ENCODE measurements around the gene IFRD1.
"Not testable (repeated sequence)": the region's sequence is repeated elsewhere in the genome, so short reads cannot be mapped to it uniquely, and the experiment has no call there.

Gene IFRD1

DNA sequence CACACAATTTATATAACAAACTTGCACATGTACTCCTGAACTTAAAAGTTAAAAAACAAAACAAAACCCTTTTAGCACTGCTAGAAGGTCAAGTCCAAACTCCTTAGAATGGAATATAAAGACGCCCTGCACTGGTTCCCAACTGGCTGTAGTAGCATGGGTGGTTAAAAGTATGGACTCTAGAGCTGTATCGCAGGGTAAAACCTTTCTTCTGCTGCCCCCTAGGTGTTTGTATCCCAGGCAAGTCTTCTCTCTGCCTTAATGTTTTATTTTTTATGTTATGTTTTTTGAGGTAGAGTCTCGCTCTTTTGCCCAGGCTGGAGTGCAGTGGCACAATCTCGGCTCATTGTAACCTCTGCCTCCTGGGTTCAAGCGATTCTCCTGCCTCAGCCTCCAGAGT, 65.7 kb downstream of the IFRD1 start:
- no peak overlapping the region for H3K4me3 ChIP-seq (ENCODE audit: insufficient read depth, low read length, poor library complexity, severe bottlenecking)
- no peaks in the 10 kb centered on the region for H4K20me1 ChIP-seq (ENCODE audit: low read depth, low read length)
- no peaks in the 10 kb centered on the region for H3K9me2 ChIP-seq (replicated peaks; ENCODE audit: insufficient read depth, low read length)
- no peak overlapping the region for H3K27ac ChIP-seq (ENCODE audit: low read depth, low read length)
- no peaks in the 10 kb centered on the region for H3K9me3 ChIP-seq (ENCODE audit: insufficient read depth, low read length)
- H3K79me2 ChIP-seq (ENCODE audit: insufficient read depth, low read length): no peaks in the 10 kb centered on the region
- H3K27me3 ChIP-seq (ENCODE audit: low read length): no peaks in the 10 kb centered on the region
- no peak overlapping the region for H3K9ac ChIP-seq (ENCODE audit: low read length)
- no peak overlapping the region for H3K4me2 ChIP-seq (ENCODE audit: low read depth, low read length, poor library complexity, severe bottlenecking)
- no peak overlapping the region for H2AFZ ChIP-seq (ENCODE audit: low read depth, low read length, severe bottlenecking)
- H3K36me3 ChIP-seq (ENCODE audit: low read length): no peaks in the 10 kb centered on the region
- no peaks in the 10 kb centered on the region for H3F3A ChIP-seq (ENCODE audit: insufficient read depth)
- TF ChIP-seq EZH2phosphoT487 (conservative IDR thresholded peaks at IDR 0.05; ENCODE audit: low read length): no peak

DNA sequence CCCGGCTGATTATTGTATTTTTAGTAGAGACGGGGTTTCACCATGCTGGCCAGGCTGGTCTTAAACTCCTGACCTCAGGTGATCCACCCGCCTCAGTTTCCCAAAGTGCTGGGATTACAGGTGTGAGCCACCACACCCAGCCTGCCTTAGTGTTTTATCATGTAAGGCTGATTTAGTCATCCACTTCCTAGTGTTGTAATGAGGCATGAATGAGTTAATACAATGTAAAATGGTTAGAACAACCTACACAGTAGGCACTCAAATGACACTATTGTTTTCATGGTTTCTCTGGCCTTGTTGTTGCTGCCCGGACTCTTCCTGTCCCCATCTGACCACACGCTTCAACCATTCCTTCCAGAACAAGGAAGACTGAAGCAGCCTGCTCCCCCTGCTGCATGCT, 66.2 kb downstream of the IFRD1 start:
- not testable (repeated sequence) for H3K9me2 ChIP-seq (replicated peaks; ENCODE audit: insufficient read depth, low read length); H3K27me3 ChIP-seq (ENCODE audit: low read length); H3K27ac ChIP-seq (ENCODE audit: low read depth, low read length); H3K36me3 ChIP-seq (ENCODE audit: low read length); H3K9me3 ChIP-seq (ENCODE audit: insufficient read depth, low read length); H3K4me2 ChIP-seq (ENCODE audit: low read depth, low read length, poor library complexity, severe bottlenecking); H3F3A ChIP-seq (ENCODE audit: insufficient read depth); H3K79me2 ChIP-seq (ENCODE audit: insufficient read depth, low read length); H2AFZ ChIP-seq (ENCODE audit: low read depth, low read length, severe bottlenecking); H4K20me1 ChIP-seq (ENCODE audit: low read depth, low read length); H3K4me3 ChIP-seq (ENCODE audit: insufficient read depth, low read length, poor library complexity, severe bottlenecking); H3K9ac ChIP-seq (ENCODE audit: low read length)

DNA sequence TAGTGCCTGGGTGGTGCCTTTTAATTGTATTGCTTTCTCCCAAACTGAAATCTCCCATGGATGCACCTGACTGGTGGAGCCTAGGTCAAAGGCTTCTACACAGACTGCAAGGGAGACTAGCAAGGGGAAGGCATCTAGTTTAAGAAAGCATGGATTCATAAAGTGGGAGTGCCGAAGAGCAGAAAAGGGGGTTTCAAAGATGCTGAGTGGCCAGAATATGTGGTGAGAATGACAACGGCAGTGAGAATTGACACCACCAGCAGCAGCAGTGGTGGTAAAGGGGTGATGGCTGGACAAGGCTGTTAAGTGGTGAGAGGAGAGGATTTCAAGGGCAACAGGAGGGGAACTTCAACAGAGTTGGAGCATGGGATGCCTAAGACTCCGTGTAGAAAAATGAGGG, 67.2 kb downstream of the IFRD1 start:
- Histone ChIP-seq H3K79me2 (ENCODE audit: insufficient read depth, low read length) (no peaks in the 10 kb centered on the region), H3K27ac (ENCODE audit: low read depth, low read length) (no peak overlapping the region), H3K9ac (ENCODE audit: low read length) (no peak overlapping the region), H3K36me3 (ENCODE audit: low read length) (no peaks in the 10 kb centered on the region), H3K27me3 (ENCODE audit: low read length) (no peaks in the 10 kb centered on the region), H3K4me2 (ENCODE audit: low read depth, low read length, poor library complexity, severe bottlenecking) (no peak overlapping the region), H3F3A (ENCODE audit: insufficient read depth) (no peaks in the 10 kb centered on the region), H3K4me3 (ENCODE audit: insufficient read depth, low read length, poor library complexity, severe bottlenecking) (no peak overlapping the region), H2AFZ (ENCODE audit: low read depth, low read length, severe bottlenecking) (no peak overlapping the region), H3K9me3 (ENCODE audit: insufficient read depth, low read length) (no peaks in the 10 kb centered on the region), H4K20me1 (ENCODE audit: low read depth, low read length) (no peaks in the 10 kb centered on the region), H3K9me2 (replicated peaks; ENCODE audit: insufficient read depth, low read length) (no peaks in the 10 kb centered on the region)
- TF ChIP-seq, protein P1, sequence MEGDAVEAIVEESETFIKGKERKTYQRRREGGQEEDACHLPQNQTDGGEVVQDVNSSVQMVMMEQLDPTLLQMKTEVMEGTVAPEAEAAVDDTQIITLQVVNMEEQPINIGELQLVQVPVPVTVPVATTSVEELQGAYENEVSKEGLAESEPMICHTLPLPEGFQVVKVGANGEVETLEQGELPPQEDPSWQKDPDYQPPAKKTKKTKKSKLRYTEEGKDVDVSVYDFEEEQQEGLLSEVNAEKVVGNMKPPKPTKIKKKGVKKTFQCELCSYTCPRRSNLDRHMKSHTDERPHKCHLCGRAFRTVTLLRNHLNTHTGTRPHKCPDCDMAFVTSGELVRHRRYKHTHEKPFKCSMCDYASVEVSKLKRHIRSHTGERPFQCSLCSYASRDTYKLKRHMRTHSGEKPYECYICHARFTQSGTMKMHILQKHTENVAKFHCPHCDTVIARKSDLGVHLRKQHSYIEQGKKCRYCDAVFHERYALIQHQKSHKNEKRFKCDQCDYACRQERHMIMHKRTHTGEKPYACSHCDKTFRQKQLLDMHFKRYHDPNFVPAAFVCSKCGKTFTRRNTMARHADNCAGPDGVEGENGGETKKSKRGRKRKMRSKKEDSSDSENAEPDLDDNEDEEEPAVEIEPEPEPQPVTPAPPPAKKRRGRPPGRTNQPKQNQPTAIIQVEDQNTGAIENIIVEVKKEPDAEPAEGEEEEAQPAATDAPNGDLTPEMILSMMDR (IDR thresholded peaks at IDR 0.05; ENCODE audit: insufficient read depth, low read length, poor library complexity, severe bottlenecking): no peak

DNA sequence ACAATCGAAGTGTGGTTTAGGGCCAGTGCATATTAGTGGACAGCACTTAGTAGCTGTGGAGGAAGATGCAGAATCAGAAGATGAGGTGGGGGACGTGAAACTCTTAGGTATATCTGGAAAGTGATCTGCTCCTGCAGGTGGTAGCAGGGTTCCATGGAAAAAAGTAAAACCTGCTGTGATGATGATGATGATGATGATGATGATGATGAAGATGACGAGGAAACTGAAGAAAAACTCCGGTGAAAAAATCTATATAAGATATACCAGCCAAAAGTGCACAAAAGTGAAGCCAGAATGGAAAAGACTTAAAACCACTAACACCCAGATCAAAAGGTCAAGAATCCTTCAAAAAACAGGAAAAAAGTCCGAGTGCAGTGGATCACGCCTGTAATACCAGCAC, 70.5 kb downstream of the IFRD1 start:
- no peaks in the 10 kb centered on the region for H3K27me3 ChIP-seq (ENCODE audit: low read length)
- H3K4me2 ChIP-seq (ENCODE audit: low read depth, low read length, poor library complexity, severe bottlenecking): no peak overlapping the region
- H3K27ac ChIP-seq (ENCODE audit: low read depth, low read length): no peak overlapping the region
- no peaks in the 10 kb centered on the region for H3F3A ChIP-seq (ENCODE audit: insufficient read depth)
- H3K9ac ChIP-seq (ENCODE audit: low read length): no peak overlapping the region
- TF ChIP-seq, protein P1 (IDR thresholded peaks at IDR 0.05; ENCODE audit: insufficient read depth, low read length, poor library complexity, severe bottlenecking): no peak
- no peaks in the 10 kb centered on the region for H3K79me2 ChIP-seq (ENCODE audit: insufficient read depth, low read length)
- no peaks in the 10 kb centered on the region for H3K9me3 ChIP-seq (ENCODE audit: insufficient read depth, low read length)
- no peak overlapping the region for H2AFZ ChIP-seq (ENCODE audit: low read depth, low read length, severe bottlenecking)
- H3K36me3 ChIP-seq (ENCODE audit: low read length): no peaks in the 10 kb centered on the region
- H3K4me3 ChIP-seq (ENCODE audit: insufficient read depth, low read length, poor library complexity, severe bottlenecking): no peak overlapping the region
- no peaks in the 10 kb centered on the region for H3K9me2 ChIP-seq (replicated peaks; ENCODE audit: insufficient read depth, low read length)
- H4K20me1 ChIP-seq (ENCODE audit: low read depth, low read length): no peaks in the 10 kb centered on the region

All from SU-DHL-6 (cell line).